K562 (cell line): Measurements from ENCODE around the gene UNC5C. TPM values are rescaled to one million over a fixed set of nuclear protein-coding genes. Genes with fewer than 3 reads are reported as not detected.

Source experiments
- ATAC-seq: fragments of 200-7000 bp; cut with Tn5 transposase; 3 replicates; pipeline ENCODE4 v1.9.1; 2020; ENCODE audit warnings: moderate library complexity
- BruUV-seq: library from RNA; stranded (reverse); fragments of 400-500 nt; replicated peaks from 2 replicates; lab custom pipeline; 2021; lab: Mats Ljungman, UMichigan
- CTCF ChIA-PET: fragments of 300-600 bp; formaldehyde crosslinking; extraction: SDS; loops from one replicate; lab custom pipeline; 2021; ENCODE audit warnings: low intra/inter-chr PET ratio; lab: Yijun Ruan, JAX
- POLR2A ChIA-PET: fragments of 300-600, 350-650 bp; sonication (Branson Sonifier 250); formaldehyde crosslinking; extraction: SDS; loops from one replicate; lab custom pipeline; 2021; ENCODE audit warnings: antibody characterized with exemption, inconsistent platforms; lab: Yijun Ruan, JAX
- DNase-seq, 4 experiments: peaks; one replicate each; pipeline versions ENCODE4 v3.0.0 to v3.0.0-alpha.2; 2011 to 2018; ENCODE audit warnings: low spot score in 3 of 4, mixed read lengths in 3 of 4; ENCODE audit errors: extremely low read depth in 1 of 4
- FAIRE-seq: peaks from 2 replicates; lab custom pipeline; 2011; peaks lifted over from hg19 to GRCh38; lab: Jason Lieb, UNC
- H2AFZ ChIP-seq: 2 replicates; pipeline ENCODE4 v1.6.0; 2011; ENCODE audit warnings: low read depth, low read length, control low read depth, inconsistent platforms
- H3K27ac ChIP-seq: fragments of 200-600 bp; 3 replicates; pipeline ENCODE4 v1.8.0; 2011; ENCODE audit warnings: low read depth, mild to moderate bottlenecking, control low read depth, inconsistent platforms, low read length, moderate library complexity, mixed read lengths; ENCODE audit errors: extremely low read depth
- H3K27me3 ChIP-seq, 2 experiments: fragments of 300-600 bp in 1 of 2; 2 replicates in 1 of 2; 3 replicates in 1 of 2; pipeline versions ENCODE4 v1.6.0 to v1.8.0; 2011; ENCODE audit warnings: inconsistent platforms in 2 of 2, low read length in 2 of 2, mild to moderate bottlenecking in 1 of 2, mixed read lengths in 1 of 2, moderate library complexity in 1 of 2; ENCODE audit not compliant: control insufficient read depth in 2 of 2, insufficient read depth in 2 of 2
- H3K36me3 ChIP-seq: fragments of 300-600 bp; 3 replicates; pipeline ENCODE4 v1.8.0; 2011; ENCODE audit warnings: mild to moderate bottlenecking, low read length, inconsistent platforms; ENCODE audit not compliant: control insufficient read depth, insufficient read depth
- H3K4me1 ChIP-seq, 2 experiments: fragments of 200-600 bp in 1 of 2; replicated peaks in 1 of 2; 2 replicates in 1 of 2; 3 replicates in 1 of 2; pipeline versions ENCODE4 v1.5.1 to v1.8.0; 2011; ENCODE audit warnings: inconsistent platforms in 2 of 2, low read length in 2 of 2, mild to moderate bottlenecking in 1 of 2, mixed read lengths in 1 of 2, moderate library complexity in 1 of 2; ENCODE audit not compliant: control insufficient read depth in 2 of 2, insufficient read depth in 2 of 2
- H3K4me2 ChIP-seq: 2 replicates; pipeline ENCODE4 v1.6.1; 2011; ENCODE audit warnings: low read length, control low read depth, inconsistent platforms, mixed read lengths; ENCODE audit not compliant: insufficient read depth
- H3K4me3 ChIP-seq: fragments of 200-600 bp; sonication (generic), shearing (Covaris generic); 2 replicates; pipeline ENCODE4 v1.5.1; 2016; ENCODE audit warnings: control low read depth, inconsistent platforms
- H3K79me2 ChIP-seq: fragments of 200-600 bp; 3 replicates; pipeline ENCODE4 v1.8.0; 2011; ENCODE audit warnings: low read length, inconsistent platforms; ENCODE audit not compliant: control insufficient read depth, insufficient read depth
- H3K9ac ChIP-seq, 2 experiments: 2 replicates each; pipeline versions ENCODE4 v1.6.0 to v1.6.1; 2011; ENCODE audit warnings: low read depth in 2 of 2, low read length in 2 of 2, control low read depth in 1 of 2, inconsistent platforms in 1 of 2, mild to moderate bottlenecking in 1 of 2, mixed read lengths in 1 of 2; ENCODE audit not compliant: insufficient read depth in 1 of 2
- H3K9me1 ChIP-seq: one replicate; pipeline ENCODE4 v1.6.0; 2011; ENCODE audit warnings: inconsistent platforms, mild to moderate bottlenecking, low read length, moderate library complexity; ENCODE audit not compliant: control insufficient read depth, insufficient read depth
- H3K9me3 ChIP-seq: replicated peaks from 2 replicates; pipeline ENCODE4 v1.5.1; 2011; ENCODE audit warnings: low read depth, low read length, inconsistent platforms; ENCODE audit not compliant: control insufficient read depth, insufficient read depth
- H4K20me1 ChIP-seq: replicated peaks from 2 replicates; pipeline ENCODE4 v1.6.1; 2011; ENCODE audit warnings: low read length, inconsistent platforms, mixed read lengths; ENCODE audit not compliant: control insufficient read depth, insufficient read depth
- CCNT2 ChIP-seq: IDR thresholded peaks from 2 replicates; pipeline ENCODE4 v1.6.1; 2011; ENCODE audit warnings: borderline replicate concordance, low read depth, mild to moderate bottlenecking, moderate library complexity, mixed read lengths, low read length; ENCODE audit not compliant: insufficient read length; ENCODE audit errors: extremely low read depth
- HDAC2 ChIP-seq: fragments of 450-650 bp; IDR thresholded peaks from 2 replicates; pipeline ENCODE4 v1.6.1; 2016; ENCODE audit warnings: mild to moderate bottlenecking
- JUN ChIP-seq, 2 experiments: sonication (generic) in 1 of 2; formaldehyde crosslinking in 1 of 2; IDR thresholded peaks; 2 replicates each; pipeline versions ENCODE4 v1.6.1 to v1.8.0; 2012 to 2022; ENCODE audit warnings: borderline replicate concordance in 2 of 2, mild to moderate bottlenecking in 2 of 2, improper control_type of control experiment in 1 of 2, low read depth in 1 of 2, low read length in 1 of 2, missing genetic modification reagents in 1 of 2
- KAT2B ChIP-seq: IDR thresholded peaks from one replicate; pipeline ENCODE4 v1.6.1; 2012; ENCODE audit warnings: low read depth, mild to moderate bottlenecking, control low read depth, inconsistent platforms, low read length, moderate library complexity
- LEF1 ChIP-seq: fragments of 450-650 bp; IDR thresholded peaks from 2 replicates; pipeline ENCODE4 v1.6.1; 2016; ENCODE audit warnings: mild to moderate bottlenecking
- MEF2D ChIP-seq: conservative IDR thresholded peaks from 2 replicates; pipeline ENCODE4 v1.6.1; 2016; ENCODE audit warnings: low read depth, missing genetic modification characterization, missing compliant biosample characterization
- MEIS2 ChIP-seq: fragments of 450-650 bp; IDR thresholded peaks from 2 replicates; pipeline ENCODE4 v1.6.1; 2014; ENCODE audit warnings: mild to moderate bottlenecking; ENCODE audit not compliant: partially characterized antibody
- SIX5 ChIP-seq, 2 experiments: IDR thresholded peaks; 2 replicates each; pipeline ENCODE4 v1.6.1; 2011; ENCODE audit warnings: low read length in 2 of 2, borderline replicate concordance in 1 of 2, low read depth in 1 of 2, mild to moderate bottlenecking in 1 of 2, moderate library complexity in 1 of 2; ENCODE audit not compliant: insufficient read depth in 1 of 2
- SMAD2 ChIP-seq: fragments of 150-350 bp; IDR thresholded peaks from 2 replicates; pipeline ENCODE4 v1.6.1; 2014; ENCODE audit warnings: low read depth, mild to moderate bottlenecking, low read length
- SMC3 ChIP-seq: conservative IDR thresholded peaks from 2 replicates; pipeline ENCODE4 v1.6.1; 2011; ENCODE audit warnings: low read depth, low read length, improper control_type of control experiment; ENCODE audit not compliant: insufficient read depth
- TEAD4 ChIP-seq, 2 experiments: sonication (generic) in 1 of 2; formaldehyde crosslinking in 1 of 2; IDR thresholded peaks; 2 replicates each; pipeline versions ENCODE4 v1.6.1 to v1.8.0; 2012 to 2022; ENCODE audit warnings: borderline replicate concordance in 1 of 2, inconsistent platforms in 1 of 2, low read length in 1 of 2, mild to moderate bottlenecking in 1 of 2, missing genetic modification reagents in 1 of 2
- ZNF24 ChIP-seq: fragments of 450-650 bp; IDR thresholded peaks from 2 replicates; pipeline ENCODE4 v1.6.1; 2016
- WGBS: fragments of 100-300 bp; shearing (Covaris generic); methylation state at CpG from one replicate; pipeline ENCODE4 v1.1.6; 2016; ENCODE audit warnings: low coverage, mixed read lengths; ENCODE audit not compliant: insufficient coverage; ENCODE audit errors: missing lambda C conversion rate; 5-methylcytosine and 5-hydroxymethylcytosine counted together
- in situ Hi-C: fragments of 300-500 bp; cut with MboI; formaldehyde crosslinking; loops from 4 replicates; pipeline ENCODE4 v1.15.0; 2018; ENCODE audit warnings: inconsistent platforms, mixed read lengths
- intact Hi-C: fragments of 100-400 bp; cut with micrococcal nuclease; formaldehyde crosslinking; loops from 2 replicates; pipeline ENCODE4 v1.14.2; 2022
- polyA plus RNA-seq, 8 experiments: library from polyadenylated mRNA; depleted of rRNA in 4 of 8; stranded (reverse) in 5 of 8; unstranded in 3 of 8; fragments of >200 nt; fragmentation: Nextera tagmentation in 2 of 8; fragmentation: Illumina TruSeq in 1 of 8; extraction: Ambion mirVana in 2 of 8; extraction: Trizol in 1 of 8; gene quantifications; 2 replicates each; pipeline versions ENCODE4 v1.2.1 to v1.2.3, GENCODE V29; 2011 to 2014; ENCODE audit warnings: inconsistent platforms in 1 of 8, missing spikeins in 1 of 8
- total RNA-seq, 7 experiments: library from RNA; depleted of rRNA in 6 of 7; stranded (reverse); fragments of >200 nt in 6 of 7; fragmentation: Illumina TruSeq in 2 of 7; extraction: Trizol in 2 of 7; gene quantifications; 2 replicates each; pipeline versions ENCODE4 v1.2.1 to v1.2.3, GENCODE V29; 2011 to 2021; ENCODE audit warnings: low replicate concordance in 1 of 7
- TF ChIP-seq, protein P1 (sequence below): fragments of 450-650 bp; formaldehyde crosslinking; IDR thresholded peaks from 2 replicates; pipeline ENCODE4 v1.4.0; 2020; ENCODE audit warnings: mild to moderate bottlenecking, moderate library complexity
- TF ChIP-seq, protein P2 (sequence below): fragments of 250-450 bp; sonication (Bioruptor Pico); IDR thresholded peaks from 2 replicates; pipeline ENCODE4 v1.4.0; 2020; ENCODE audit warnings: mild to moderate bottlenecking
- TF ChIP-seq, protein P3 (sequence below): fragments of 250-450 bp; sonication (Bioruptor Pico); IDR thresholded peaks from 2 replicates; pipeline ENCODE4 v1.5.0; 2022; ENCODE audit warnings: mild to moderate bottlenecking

The UNC5C gene
- total and polyA plus RNA-seq, 9 of the 15 experiments (the other 6 are each of a cell fraction or from before 2014, with no cell fraction given) = under 0.01 to 0.10 (median 0.03) TPM; not detected in 1

DNA sequence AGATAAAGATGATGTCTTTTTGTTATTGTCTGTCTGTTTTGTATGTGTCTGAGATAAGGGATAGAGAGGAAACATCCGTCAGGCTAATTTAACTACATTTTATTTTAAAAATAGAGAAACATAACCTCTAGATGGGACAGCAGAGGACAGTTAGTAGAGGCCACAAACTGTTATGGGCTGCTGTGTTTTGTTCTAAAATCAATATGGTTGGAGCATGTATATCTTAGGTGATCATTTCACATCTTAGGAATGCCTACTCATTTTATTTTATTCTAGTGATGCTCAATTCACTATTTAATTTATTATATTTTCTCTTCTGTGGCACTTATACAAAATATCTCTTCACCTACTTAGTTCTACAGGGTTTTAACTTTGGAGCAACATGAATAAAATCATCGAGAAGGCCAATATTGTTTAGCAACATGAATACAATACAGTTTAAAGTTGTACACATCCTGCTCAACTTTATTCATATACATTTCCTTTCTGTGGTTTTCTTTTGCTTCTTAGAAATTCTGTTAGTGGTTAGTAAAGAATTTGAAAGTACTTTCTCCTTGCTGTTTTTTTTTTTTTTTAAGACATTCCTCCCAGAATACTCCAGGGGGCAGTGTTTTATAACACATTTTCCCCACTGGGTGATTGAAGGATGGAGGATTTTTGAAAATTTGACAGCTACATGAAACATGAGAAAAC lies 392.9 kb downstream of the UNC5C start:
- ChIA-PET POLR2A (interaction anchor here (0.6 to 0.7 kb wide), 2 partner anchors 311 to 1626 kb away, joined by 3 read pairs; no protein-coding TSS in a partner anchor), CTCF (interaction anchor here (0.6 to 1.2 kb wide), 2 partner anchors 519 to 1197 kb away, joined by 5 to 6 read pairs; no protein-coding TSS in a partner anchor)
- no peak overlapping the region for H3K9ac ChIP-seq
- no peak overlapping the region for H3K4me3 ChIP-seq
- H2AFZ ChIP-seq = no peak overlapping the region
- WGBS = 0% methylated on average over 2 of the region's 2 CpGs
- H3K79me2 ChIP-seq = no peaks in the 10 kb centered on the region
- H3K4me2 ChIP-seq = no peak overlapping the region
- in situ Hi-C loops (loop anchor here (25.0 kb wide), 1 partner anchor 356 kb away; no protein-coding TSS in a partner anchor), intact Hi-C loops (no loop called here)
- FAIRE-seq = peak; percentile 67
- H3K27ac ChIP-seq = no peak overlapping the region
- no peaks in the 10 kb centered on the region for H3K9me1 ChIP-seq
- no peaks in the 10 kb centered on the region for H3K9me3 ChIP-seq
- BruUV-seq = no TSS peak
- ATAC-seq = peak; percentile 57
- no peaks in the 10 kb centered on the region for H3K36me3 ChIP-seq
- no peaks in the 10 kb centered on the region for H3K4me1 ChIP-seq
- H4K20me1 ChIP-seq = no peaks in the 10 kb centered on the region
- H3K27me3 ChIP-seq = no peaks in the 10 kb centered on the region
- peak; percentile 39 to 50 (median 46) for DNase-seq
- TF ChIP-seq SMAD2 (no peak), SIX5 (IDR thresholded peaks at IDR 0.05; ENCODE audit: borderline replicate concordance in 1 of 2, insufficient read depth in 1 of 2, low read depth in 1 of 2, low read length in 2 of 2) (no peak), LEF1 (no peak), MEF2D (tag) (no peak), HDAC2 (no peak), ZNF24 (no peak), SMC3 (peak; percentile 50), KAT2B (no peak), TEAD4 (IDR thresholded peaks at IDR 0.05; ENCODE audit: low read length) (no peak; the same call in 1 of the 2 replicates), TEAD4 (CRISPR knock-in tag; IDR thresholded peaks at IDR 0.05; ENCODE audit: borderline replicate concordance) (no peak), CCNT2 (no peak), MEIS2 (peak; percentile 58), JUN (IDR thresholded peaks at IDR 0.05; ENCODE audit: borderline replicate concordance, low read depth, low read length) (no peak), JUN (CRISPR knock-in tag; IDR thresholded peaks at IDR 0.05; ENCODE audit: borderline replicate concordance) (no peak)
- TF ChIP-seq, protein P1, sequence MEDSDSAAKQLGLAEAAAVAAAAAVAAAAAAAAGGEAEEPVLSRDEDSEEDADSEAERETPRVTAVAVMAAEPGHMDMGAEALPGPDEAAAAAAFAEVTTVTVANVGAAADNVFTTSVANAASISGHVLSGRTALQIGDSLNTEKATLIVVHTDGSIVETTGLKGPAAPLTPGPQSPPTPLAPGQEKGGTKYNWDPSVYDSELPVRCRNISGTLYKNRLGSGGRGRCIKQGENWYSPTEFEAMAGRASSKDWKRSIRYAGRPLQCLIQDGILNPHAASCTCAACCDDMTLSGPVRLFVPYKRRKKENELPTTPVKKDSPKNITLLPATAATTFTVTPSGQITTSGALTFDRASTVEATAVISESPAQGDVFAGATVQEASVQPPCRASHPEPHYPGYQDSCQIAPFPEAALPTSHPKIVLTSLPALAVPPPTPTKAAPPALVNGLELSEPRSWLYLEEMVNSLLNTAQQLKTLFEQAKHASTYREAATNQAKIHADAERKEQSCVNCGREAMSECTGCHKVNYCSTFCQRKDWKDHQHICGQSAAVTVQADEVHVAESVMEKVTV = peak; percentile 32; the same call in 1 of the 2 replicates
- TF ChIP-seq, protein P2, sequence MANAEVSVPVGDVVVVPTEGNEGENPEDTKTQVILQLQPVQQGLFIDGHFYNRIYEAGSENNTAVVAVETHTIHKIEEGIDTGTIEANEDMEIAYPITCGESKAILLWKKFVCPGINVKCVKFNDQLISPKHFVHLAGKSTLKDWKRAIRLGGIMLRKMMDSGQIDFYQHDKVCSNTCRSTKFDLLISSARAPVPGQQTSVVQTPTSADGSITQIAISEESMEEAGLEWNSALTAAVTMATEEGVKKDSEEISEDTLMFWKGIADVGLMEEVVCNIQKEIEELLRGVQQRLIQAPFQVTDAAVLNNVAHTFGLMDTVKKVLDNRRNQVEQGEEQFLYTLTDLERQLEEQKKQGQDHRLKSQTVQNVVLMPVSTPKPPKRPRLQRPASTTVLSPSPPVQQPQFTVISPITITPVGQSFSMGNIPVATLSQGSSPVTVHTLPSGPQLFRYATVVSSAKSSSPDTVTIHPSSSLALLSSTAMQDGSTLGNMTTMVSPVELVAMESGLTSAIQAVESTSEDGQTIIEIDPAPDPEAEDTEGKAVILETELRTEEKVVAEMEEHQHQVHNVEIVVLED (CRISPR knock-in tag) = no peak
- TF ChIP-seq, protein P3, sequence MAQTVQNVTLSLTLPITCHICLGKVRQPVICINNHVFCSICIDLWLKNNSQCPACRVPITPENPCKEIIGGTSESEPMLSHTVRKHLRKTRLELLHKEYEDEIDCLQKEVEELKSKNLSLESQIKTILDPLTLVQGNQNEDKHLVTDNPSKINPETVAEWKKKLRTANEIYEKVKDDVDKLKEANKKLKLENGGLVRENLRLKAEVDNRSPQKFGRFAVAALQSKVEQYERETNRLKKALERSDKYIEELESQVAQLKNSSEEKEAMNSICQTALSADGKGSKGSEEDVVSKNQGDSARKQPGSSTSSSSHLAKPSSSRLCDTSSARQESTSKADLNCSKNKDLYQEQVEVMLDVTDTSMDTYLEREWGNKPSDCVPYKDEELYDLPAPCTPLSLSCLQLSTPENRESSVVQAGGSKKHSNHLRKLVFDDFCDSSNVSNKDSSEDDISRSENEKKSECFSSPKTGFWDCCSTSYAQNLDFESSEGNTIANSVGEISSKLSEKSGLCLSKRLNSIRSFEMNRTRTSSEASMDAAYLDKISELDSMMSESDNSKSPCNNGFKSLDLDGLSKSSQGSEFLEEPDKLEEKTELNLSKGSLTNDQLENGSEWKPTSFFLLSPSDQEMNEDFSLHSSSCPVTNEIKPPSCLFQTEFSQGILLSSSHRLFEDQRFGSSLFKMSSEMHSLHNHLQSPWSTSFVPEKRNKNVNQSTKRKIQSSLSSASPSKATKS (CRISPR knock-in tag) = no peak
